Mesothelial cell of epicardium (in vitro differentiated cells): ENCODE data around the gene COTL1. TPM values are rescaled to one million over a fixed set of nuclear protein-coding genes. Genes with fewer than 3 reads are reported as not detected.

Experiments
- DNase-seq, 2 experiments: peaks; one replicate each; pipeline ENCODE4 v3.0.0; 2021; ENCODE audit warnings: low spot score in 2 of 2; ENCODE audit not compliant: unreplicated experiment in 2 of 2
- H3K27ac Mint-ChIP-seq: 2 replicates; pipeline ENCODE4 v1.8.0; 2021; ENCODE audit warnings: mixed read lengths
- H3K27me3 Mint-ChIP-seq: 2 replicates; pipeline ENCODE4 v1.8.0; 2021; ENCODE audit warnings: low read depth, mixed read lengths
- H3K36me3 Mint-ChIP-seq: 2 replicates; pipeline ENCODE4 v1.8.0; 2021; ENCODE audit warnings: mixed read lengths
- H3K4me1 Mint-ChIP-seq: 2 replicates; pipeline ENCODE4 v1.8.0; 2021; ENCODE audit warnings: mixed read lengths
- H3K4me3 Mint-ChIP-seq: 2 replicates; pipeline ENCODE4 v1.8.0; 2021; ENCODE audit warnings: mild to moderate bottlenecking, moderate library complexity, mixed read lengths
- H3K9me3 Mint-ChIP-seq: 2 replicates; pipeline ENCODE4 v1.8.0; 2021; ENCODE audit warnings: mixed read lengths
- CTCF ChIP-seq: fragments of 200-600 bp; sonication (generic); IDR thresholded peaks from one replicate; pipeline ENCODE4 v1.5.0; 2021; ENCODE audit warnings: antibody characterized with exemption; ENCODE audit not compliant: unreplicated experiment
- total RNA-seq: library from RNA; stranded (reverse); gene quantifications from 3 replicates; pipeline ENCODE4 v1.2.1, GENCODE V29; 2021

The COTL1 gene
- total RNA-seq, result 106 to 116 TPM (median 106 TPM) in 3 replicates

- H3K36me3 Mint-ChIP-seq, result peaks cover 5% of the 10 kb centered on the region
- no peaks in the 10 kb centered on the region for H3K27me3 Mint-ChIP-seq
- no peak for TF ChIP-seq CTCF
- H3K4me3 Mint-ChIP-seq, result peak within 1 kb of the TSS; percentile 93
- no peaks in the 10 kb centered on the region for H3K9me3 Mint-ChIP-seq
- H3K4me1 Mint-ChIP-seq, result peaks cover 40% of the 10 kb centered on the region
- peak; percentile 90 to 91 for DNase-seq
- peak within 1 kb of the TSS; percentile 86 for H3K27ac Mint-ChIP-seq
These were observed at the start of gene COTL1 for GRCh38 chr16:84617791-84618580. COTL1 (minus strand) TSS chr16:84618078; CDS start chr16:84617914, 164 bp downstream.

GRCh38 chr16:84665843-84666242 is 48.0 kb upstream of the COTL1 start:
- Mint-ChIP-seq H3K36me3 (peaks cover 20% of the 10 kb centered on the region), H3K9me3 (no peaks in the 10 kb centered on the region), H3K4me1 (no peaks in the 10 kb centered on the region), H3K27ac (no peak overlapping the region), H3K4me3 (no peak overlapping the region), H3K27me3 (no peaks in the 10 kb centered on the region)
- TF ChIP-seq CTCF, result no peak
- no peak for DNase-seq

- H3K36me3 Mint-ChIP-seq, result peaks cover 20% of the 10 kb centered on the region
- TF ChIP-seq CTCF, result no peak
- no peak for DNase-seq
- no peaks in the 10 kb centered on the region for H3K4me1 Mint-ChIP-seq
- no peak overlapping the region for H3K4me3 Mint-ChIP-seq
- no peaks in the 10 kb centered on the region for H3K27me3 Mint-ChIP-seq
- H3K9me3 Mint-ChIP-seq, result no peaks in the 10 kb centered on the region
- H3K27ac Mint-ChIP-seq, result no peak overlapping the region
These were observed 47.5 kb upstream of the COTL1 start for GRCh38 chr16:84665359-84665758.

- no peaks in the 10 kb centered on the region for H3K4me1 Mint-ChIP-seq
- no peaks in the 10 kb centered on the region for H3K27me3 Mint-ChIP-seq
- peaks cover 27% of the 10 kb centered on the region for H3K36me3 Mint-ChIP-seq
- H3K9me3 Mint-ChIP-seq, result no peaks in the 10 kb centered on the region
- TF ChIP-seq CTCF, result no peak
- DNase-seq, result no peak
- no peak overlapping the region for H3K4me3 Mint-ChIP-seq
- H3K27ac Mint-ChIP-seq, result no peak overlapping the region
These were observed 45.7 kb upstream of the COTL1 start for GRCh38 chr16:84663433-84664101.

- no peak for TF ChIP-seq CTCF
- peaks cover 36% of the 10 kb centered on the region for H3K36me3 Mint-ChIP-seq
- no peaks in the 10 kb centered on the region for H3K4me1 Mint-ChIP-seq
- H3K4me3 Mint-ChIP-seq, result no peak overlapping the region
- H3K27ac Mint-ChIP-seq, result no peak overlapping the region
- no peaks in the 10 kb centered on the region for H3K27me3 Mint-ChIP-seq
- H3K9me3 Mint-ChIP-seq, result no peaks in the 10 kb centered on the region
- no peak for DNase-seq
These were observed 44.6 kb upstream of the COTL1 start for GRCh38 chr16:84662471-84662870.
